ENCODE measurements around the gene ELL. TPM values are rescaled to one million over a fixed set of nuclear protein-coding genes. Genes with fewer than 3 reads are reported as not detected.

Gene ELL
- total and polyA plus RNA-seq, 10 donors = 4.5 to 44.8 (median 29.2) TPM

- H3K4me1 ChIP-seq = peaks cover 41 to 99% (median 78%) of the 10 kb centered on the region in 6 donors
- DNase-seq = peak; percentile 70
- no peak overlapping the region for H3K4me3 ChIP-seq
- H3K36me3 ChIP-seq = peaks cover 0 to 28% (median 15%) of the 10 kb centered on the region in 6 donors
- intact Hi-C loops (cut with DNase I; ENCODE audit: low total_unique reads) = no loop called here
- TF ChIP-seq CTCF (IDR thresholded peaks at IDR 0.05 in 8 of 11, conservative IDR thresholded peaks at IDR 0.05 in 3 of 11) = no peak
- no peaks in the 10 kb centered on the region for H3K27me3 ChIP-seq (replicated peaks in 1 of 7)
- 63 to 78% (median 69%) methylated on average over 13 to 19 of the region's 19 CpGs for WGBS, 5 donors
- peak overlapping the region; percentile 5 to 91 (median 24) for H3K27ac ChIP-seq
- H3K9me3 ChIP-seq = no peaks in the 10 kb centered on the region
Measured at GRCh38 chr19:18475762-18476331, 46.0 kb downstream of the ELL start.

GRCh38 chr19:18475004-18475453, 46.8 kb downstream of the ELL start:
- 72 to 77% (median 73%) methylated on average over 5 of the region's 5 CpGs for WGBS, 5 donors
- no peak for DNase-seq
- Histone ChIP-seq H3K4me3 (no peak overlapping the region), H3K27ac (peak overlapping the region in 6 of 8 donors; percentile 14 to 91 (median 56)), H3K27me3 (replicated peaks in 1 of 7) (no peaks in the 10 kb centered on the region), H3K36me3 (peaks cover 0 to 36% (median 21%) of the 10 kb centered on the region in 6 donors), H3K4me1 (peaks cover 32 to 99% (median 78%) of the 10 kb centered on the region in 6 donors), H3K9me3 (no peaks in the 10 kb centered on the region)
- TF ChIP-seq POLR2A (IDR thresholded peaks at IDR 0.05) (no peak), POLR2AphosphoS5 (IDR thresholded peaks at IDR 0.05) (no peak), CTCF (IDR thresholded peaks at IDR 0.05 in 8 of 11, conservative IDR thresholded peaks at IDR 0.05 in 3 of 11) (no peak)
- intact Hi-C loops (cut with DNase I; ENCODE audit: low total_unique reads) = no loop called here

- TF ChIP-seq POLR2AphosphoS5 (IDR thresholded peaks at IDR 0.05) (no peak), CTCF (IDR thresholded peaks at IDR 0.05 in 8 of 11, conservative IDR thresholded peaks at IDR 0.05 in 3 of 11) (no peak), POLR2A (IDR thresholded peaks at IDR 0.05) (no peak)
- Histone ChIP-seq H3K4me3 (no peak overlapping the region), H3K27ac (peak overlapping the region in 5 of 8 donors; percentile 22 to 91 (median 86)), H3K4me1 (peaks cover 26 to 99% (median 78%) of the 10 kb centered on the region in 6 donors), H3K27me3 (replicated peaks in 1 of 7) (no peaks in the 10 kb centered on the region), H3K9me3 (no peaks in the 10 kb centered on the region), H3K36me3 (peaks cover 0 to 38% (median 21%) of the 10 kb centered on the region in 6 donors)
- DNase-seq = peak; percentile 63
- intact Hi-C loops (cut with DNase I; ENCODE audit: low total_unique reads) = no loop called here
- WGBS, 5 donors = 84 to 95% (median 88%) methylated on average over 9 to 13 of the region's 13 CpGs
Measured at GRCh38 chr19:18474366-18474887, 47.4 kb downstream of the ELL start.

GRCh38 chr19:18473706-18474087, 48.2 kb downstream of the ELL start:
- peak overlapping the region in 5 of 8 donors; percentile 8 to 91 (median 86) for H3K27ac ChIP-seq
- peaks cover 19 to 99% (median 74%) of the 10 kb centered on the region in 6 donors for H3K4me1 ChIP-seq
- intact Hi-C loops (cut with DNase I; ENCODE audit: low total_unique reads) = no loop called here

More at GRCh38 chr19:18473706-18474087, 48.2 kb downstream of the ELL start:
- no peak for TF ChIP-seq POLR2A (IDR thresholded peaks at IDR 0.05)
- TF ChIP-seq CTCF (IDR thresholded peaks at IDR 0.05 in 8 of 11, conservative IDR thresholded peaks at IDR 0.05 in 3 of 11) = no peak
- no peak for TF ChIP-seq POLR2AphosphoS5 (IDR thresholded peaks at IDR 0.05)
- Histone ChIP-seq H3K9me3 (no peaks in the 10 kb centered on the region), H3K4me3 (no peak overlapping the region), H3K27me3 (replicated peaks in 1 of 7) (no peaks in the 10 kb centered on the region), H3K36me3 (peaks cover 0 to 45% (median 21%) of the 10 kb centered on the region in 6 donors)
- WGBS, 5 donors = 92 to 97% (median 96%) methylated on average over 6 to 8 of the region's 8 CpGs
- peak; percentile 71 for DNase-seq

Data from spleen (tissue), 11 donors.